VCaP (cell line): ENCODE results near the gene SLC22A17.

ENCODE experiments used
- H3K27ac ChIP-seq: fragments of 450-650 bp; 2 replicates; pipeline ENCODE4 v1.5.1; 2017
- TF ChIP-seq, protein P1 (sequence below): fragments of 450-650 bp; conservative IDR thresholded peaks from 2 replicates; pipeline ENCODE4 v1.5.1; 2017; ENCODE audit warnings: mild to moderate bottlenecking, moderate library complexity

The SLC22A17 gene

DNA sequence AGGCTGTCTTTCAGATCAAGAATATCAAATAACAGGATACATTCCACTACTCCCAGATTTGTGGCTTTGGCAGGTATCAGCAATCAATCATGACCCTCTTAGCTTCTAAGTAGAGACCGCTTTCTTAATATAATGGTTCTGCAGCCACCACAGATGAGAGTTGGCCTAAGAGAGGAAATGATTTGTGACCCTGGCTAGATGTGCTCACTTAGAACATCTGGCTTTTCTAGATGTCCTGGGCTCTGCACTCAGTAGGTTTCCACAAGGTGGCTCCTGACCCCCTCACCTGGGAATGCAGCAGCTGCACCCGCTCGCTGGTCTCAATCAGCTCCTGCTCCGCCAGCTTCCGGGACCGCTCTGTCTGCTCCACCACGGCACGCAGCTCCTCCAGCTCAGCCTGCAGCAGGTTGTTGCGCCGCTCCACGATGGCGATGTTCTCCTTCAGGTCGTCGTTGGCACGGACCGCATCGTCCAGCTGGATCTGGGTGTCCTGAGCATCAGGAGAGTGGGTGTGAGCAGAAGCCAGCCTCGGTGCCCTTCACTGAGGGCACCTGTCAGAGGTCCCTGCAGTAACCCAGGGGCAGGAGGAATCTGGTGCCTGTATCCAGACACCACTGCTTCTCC is 33.1 kb upstream of the SLC22A17 start:
- H3K27ac ChIP-seq, result no peak overlapping the region
- TF ChIP-seq, protein P1, sequence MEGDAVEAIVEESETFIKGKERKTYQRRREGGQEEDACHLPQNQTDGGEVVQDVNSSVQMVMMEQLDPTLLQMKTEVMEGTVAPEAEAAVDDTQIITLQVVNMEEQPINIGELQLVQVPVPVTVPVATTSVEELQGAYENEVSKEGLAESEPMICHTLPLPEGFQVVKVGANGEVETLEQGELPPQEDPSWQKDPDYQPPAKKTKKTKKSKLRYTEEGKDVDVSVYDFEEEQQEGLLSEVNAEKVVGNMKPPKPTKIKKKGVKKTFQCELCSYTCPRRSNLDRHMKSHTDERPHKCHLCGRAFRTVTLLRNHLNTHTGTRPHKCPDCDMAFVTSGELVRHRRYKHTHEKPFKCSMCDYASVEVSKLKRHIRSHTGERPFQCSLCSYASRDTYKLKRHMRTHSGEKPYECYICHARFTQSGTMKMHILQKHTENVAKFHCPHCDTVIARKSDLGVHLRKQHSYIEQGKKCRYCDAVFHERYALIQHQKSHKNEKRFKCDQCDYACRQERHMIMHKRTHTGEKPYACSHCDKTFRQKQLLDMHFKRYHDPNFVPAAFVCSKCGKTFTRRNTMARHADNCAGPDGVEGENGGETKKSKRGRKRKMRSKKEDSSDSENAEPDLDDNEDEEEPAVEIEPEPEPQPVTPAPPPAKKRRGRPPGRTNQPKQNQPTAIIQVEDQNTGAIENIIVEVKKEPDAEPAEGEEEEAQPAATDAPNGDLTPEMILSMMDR, result no peak

DNA sequence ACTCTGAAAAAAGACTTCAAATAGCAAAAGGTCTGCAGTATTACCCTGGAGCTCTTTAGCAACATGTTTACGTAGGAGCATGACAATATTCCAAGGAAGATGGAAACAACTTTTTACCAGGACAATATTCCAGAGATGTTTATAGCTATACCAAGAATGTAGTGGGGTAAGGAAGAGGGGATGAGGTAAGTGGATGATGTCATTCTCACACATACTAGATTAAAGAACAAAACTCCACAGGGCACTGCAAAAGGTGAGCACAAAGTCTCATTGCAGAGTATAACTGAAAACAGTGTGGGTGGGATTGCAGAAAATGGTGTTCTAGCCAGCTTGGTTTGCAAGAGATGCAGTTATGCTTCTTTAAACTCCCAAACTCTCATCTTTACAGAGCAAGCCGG is 32.6 kb upstream of the SLC22A17 start:
- no peak overlapping the region for H3K27ac ChIP-seq
- TF ChIP-seq, protein P1, result no peak

- TF ChIP-seq, protein P1, result no peak
- H3K27ac ChIP-seq, result no peak overlapping the region
Observed at GRCh38 chr14:23384364-23385080, 31.8 kb upstream of the SLC22A17 start.

- no peak overlapping the region for H3K27ac ChIP-seq
- TF ChIP-seq, protein P1, result no peak
Observed at GRCh38 chr14:23382731-23383440, 30.2 kb upstream of the SLC22A17 start.

GRCh38 chr14:23382276-23382675 is 29.6 kb upstream of the SLC22A17 start:
- TF ChIP-seq, protein P1, result no peak

GRCh38 chr14:23381871-23382270 is 29.2 kb upstream of the SLC22A17 start:
- no peak overlapping the region for H3K27ac ChIP-seq
- TF ChIP-seq, protein P1, result no peak

More at GRCh38 chr14:23382276-23382675, 29.6 kb upstream of the SLC22A17 start:
- no peak overlapping the region for H3K27ac ChIP-seq

DNA sequence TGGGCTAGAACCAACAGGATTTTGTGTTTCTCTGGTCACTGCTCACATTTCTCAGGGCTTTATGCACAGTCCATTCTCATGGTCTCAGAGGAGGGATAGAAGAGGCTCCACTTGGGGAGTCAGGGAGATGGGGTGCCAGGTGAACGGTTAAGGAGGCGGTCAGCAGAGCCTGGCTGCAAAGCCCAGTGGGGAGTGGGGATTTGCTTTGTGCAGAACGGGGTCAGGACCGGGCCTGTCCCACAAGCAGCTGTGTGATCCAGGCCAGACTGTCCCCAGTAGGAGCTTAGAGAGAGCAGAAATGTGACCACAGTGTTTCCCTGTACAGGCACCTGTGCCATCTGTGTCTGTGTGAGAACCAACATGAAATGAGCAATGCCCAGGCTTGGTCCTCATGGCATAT is 28.3 kb upstream of the SLC22A17 start:
- TF ChIP-seq, protein P1, result no peak
- no peak overlapping the region for H3K27ac ChIP-seq
